ENCODE measurements around the gene TBX3. TPM values are rescaled to one million over a fixed set of nuclear protein-coding genes. Genes with fewer than 3 reads are reported as not detected.
A peak's percentile ranks its signal among the peaks of the same experiment; 100 is the strongest.

The TBX3 gene
- total and polyA plus RNA-seq, 2 donors (not counting 3 experiments of a cell fraction or from before 2014, with no cell fraction given): 0.52 to 2.0 TPM

GRCh38 chr12:114685320-114685781, 1.4 kb upstream of the TBX3 start:
- intact Hi-C loops (cut with micrococcal nuclease): loop anchor here (10.0 kb wide), 1 partner anchor 669 kb away; no protein-coding TSS in a partner anchor
- H3K79me2 ChIP-seq (ENCODE audit: control insufficient read depth, insufficient read depth, low read length): no peaks in the 10 kb centered on the region
- H3K4me1 ChIP-seq (ENCODE audit: control insufficient read depth, extremely low read depth, insufficient read depth, low read length): no peaks in the 10 kb centered on the region
- ChIA-PET CTCF (interaction anchor here (2.1 kb wide), 1 partner anchor 1232 kb away, joined by 7 read pairs; no protein-coding TSS in a partner anchor), POLR2A (no interaction called here)
- H3K9me3 ChIP-seq (replicated peaks; ENCODE audit: control insufficient read depth, insufficient read depth, low read length): no peaks in the 10 kb centered on the region
- dilution Hi-C loops (cut with MboI; ENCODE audit: extremely low pct_ligation_motif_present, low sequenced_read_pairs): no loop called here
- H3K9me1 ChIP-seq (replicated peaks; ENCODE audit: control insufficient read depth, extremely low read depth, insufficient read depth, low read length): no peaks in the 10 kb centered on the region
- DNase-seq (ENCODE audit: low read depth, low spot score) (no peak), FAIRE-seq (no peak)
- no peak overlapping the region for H3K27ac ChIP-seq (ENCODE audit: insufficient read depth, low read depth, low read length)
- H3K36me3 ChIP-seq (ENCODE audit: control insufficient read depth in 2 of 2, extremely low read depth in 1 of 2, insufficient read depth in 2 of 2, low read length in 2 of 2): no peaks in the 10 kb centered on the region
- no peak overlapping the region for H3K4me2 ChIP-seq (ENCODE audit: insufficient read depth, low read length)
- no peak overlapping the region for H2AFZ ChIP-seq (ENCODE audit: low read depth, low read length)
- no peaks in the 10 kb centered on the region for H4K20me1 ChIP-seq (replicated peaks; ENCODE audit: control insufficient read depth, extremely low read depth, insufficient read depth, low read length)
- no peak overlapping the region for H3K9ac ChIP-seq (replicated peaks; ENCODE audit: extremely low read depth, insufficient read depth, low read length)
- TF ChIP-seq CTCF (IDR thresholded peaks at IDR 0.05; ENCODE audit: extremely low read depth in 1 of 2, insufficient read depth in 1 of 2, low read depth in 1 of 2, low read length in 2 of 2) (no peak), EZH2 (IDR thresholded peaks at IDR 0.05; ENCODE audit: borderline replicate concordance, low read depth, low read length, severe bottlenecking) (peak; percentile 35)
- H3K27me3 ChIP-seq (ENCODE audit: control insufficient read depth in 2 of 2, insufficient read depth in 2 of 2, low read length in 2 of 2): peaks cover 52% of the 10 kb centered on the region in 2 experiments
- H3K4me3 ChIP-seq (replicated peaks in 1 of 3; ENCODE audit: insufficient read depth in 1 of 3, low read depth in 1 of 3, low read length in 3 of 3): no peak overlapping the region
- no TSS peak for BruUV-seq (replicated peaks)

- Histone ChIP-seq H3K9me3 (replicated peaks; ENCODE audit: control insufficient read depth, insufficient read depth, low read length) (no peaks in the 10 kb centered on the region), H3K9ac (replicated peaks; ENCODE audit: extremely low read depth, insufficient read depth, low read length) (no peak overlapping the region), H3K4me3 (replicated peaks in 1 of 3; ENCODE audit: insufficient read depth in 1 of 3, low read depth in 1 of 3, low read length in 3 of 3) (peak overlapping the region in 2 of 3 experiments; percentile 3 to 28), H3K4me1 (ENCODE audit: control insufficient read depth, extremely low read depth, insufficient read depth, low read length) (no peaks in the 10 kb centered on the region), H3K4me2 (ENCODE audit: insufficient read depth, low read length) (peak overlapping the region; percentile 26), H3K27ac (ENCODE audit: insufficient read depth, low read depth, low read length) (no peak overlapping the region), H2AFZ (ENCODE audit: low read depth, low read length) (peak overlapping the region; percentile 52), H3K9me1 (replicated peaks; ENCODE audit: control insufficient read depth, extremely low read depth, insufficient read depth, low read length) (no peaks in the 10 kb centered on the region), H3K79me2 (ENCODE audit: control insufficient read depth, insufficient read depth, low read length) (no peaks in the 10 kb centered on the region), H3K27me3 (ENCODE audit: control insufficient read depth in 2 of 2, insufficient read depth in 2 of 2, low read length in 2 of 2) (peaks cover 48 to 49% of the 10 kb centered on the region in 2 experiments), H4K20me1 (replicated peaks; ENCODE audit: control insufficient read depth, extremely low read depth, insufficient read depth, low read length) (no peaks in the 10 kb centered on the region), H3K36me3 (ENCODE audit: control insufficient read depth in 2 of 2, extremely low read depth in 1 of 2, insufficient read depth in 2 of 2, low read length in 2 of 2) (no peaks in the 10 kb centered on the region)
- ChIA-PET CTCF (interaction anchor here (1.0 to 2.1 kb wide), 7 partner anchors 9 to 1262 kb away, joined by 3 to 7 read pairs (median 6); no protein-coding TSS in a partner anchor), POLR2A (no interaction called here)
- FAIRE-seq (no peak), DNase-seq (ENCODE audit: low read depth, low spot score) (no peak)
- dilution Hi-C loops (cut with MboI; ENCODE audit: extremely low pct_ligation_motif_present, low sequenced_read_pairs): no loop called here
- TF ChIP-seq GATA2 (IDR thresholded peaks at IDR 0.05; ENCODE audit: insufficient read depth, insufficient read length, low read depth, low read length) (no peak), EZH2 (IDR thresholded peaks at IDR 0.05; ENCODE audit: borderline replicate concordance, low read depth, low read length, severe bottlenecking) (peak; percentile 63), MAX (IDR thresholded peaks at IDR 0.05; ENCODE audit: insufficient read depth, insufficient read length) (no peak), POLR2A (IDR thresholded peaks at IDR 0.05; ENCODE audit: low read depth, low read length) (no peak), JUN (IDR thresholded peaks at IDR 0.05; ENCODE audit: borderline replicate concordance, insufficient read depth, insufficient read length, low read depth) (no peak), CTCF (IDR thresholded peaks at IDR 0.05; ENCODE audit: extremely low read depth in 1 of 2, insufficient read depth in 1 of 2, low read depth in 1 of 2, low read length in 2 of 2) (no peak)
- intact Hi-C loops (cut with micrococcal nuclease): loop anchor here (1.0 to 10.0 kb wide), 2 partner anchors 17 to 670 kb away; no protein-coding TSS in a partner anchor
- BruUV-seq (replicated peaks): no TSS peak
Observed at GRCh38 chr12:114684870-114685273, 897 bp upstream of the TBX3 start.

Measured in endothelial cell of umbilical vein (primary cell).